H9 (cell line): ENCODE measurements around the gene NAXD. TPM values are rescaled to one million over a fixed set of nuclear protein-coding genes. Genes with fewer than 3 reads are reported as not detected.

Experiments
- DNase-seq: peaks from one replicate; pipeline ENCODE4 v3.0.0-alpha.2; 2017
- H2AFZ ChIP-seq: one replicate; pipeline ENCODE4 v1.6.1; 2013; ENCODE audit warnings: mild to moderate bottlenecking, low read length, control low read depth, moderate library complexity
- H2AK5ac ChIP-seq: 2 replicates; pipeline ENCODE4 v1.6.1; 2013; ENCODE audit warnings: low read length, control low read depth, mixed read lengths; ENCODE audit not compliant: insufficient read length
- H2BK120ac ChIP-seq: one replicate; pipeline ENCODE4 v1.6.1; 2013; ENCODE audit warnings: low read depth, mild to moderate bottlenecking, low read length, control low read depth, inconsistent platforms; ENCODE audit not compliant: poor library complexity, severe bottlenecking
- H2BK12ac ChIP-seq: 2 replicates; pipeline ENCODE4 v1.6.1; 2013; ENCODE audit warnings: low read length, control low read depth, mixed read lengths, low read depth; ENCODE audit not compliant: insufficient read length
- H2BK15ac ChIP-seq: 2 replicates; pipeline ENCODE4 v1.6.1; 2013; ENCODE audit warnings: low read depth, low read length, control low read depth
- H2BK20ac ChIP-seq: one replicate; pipeline ENCODE4 v1.6.1; 2013; ENCODE audit warnings: low read depth, mild to moderate bottlenecking, low read length, control low read depth, inconsistent platforms; ENCODE audit not compliant: poor library complexity, severe bottlenecking
- H2BK5ac ChIP-seq: 2 replicates; pipeline ENCODE4 v1.6.1; 2013; ENCODE audit warnings: low read length, control low read depth, mixed read lengths; ENCODE audit not compliant: insufficient read length
- H3K14ac ChIP-seq: 2 replicates; pipeline ENCODE4 v1.6.1; 2013; ENCODE audit warnings: low read length, control low read depth; ENCODE audit not compliant: insufficient read depth
- H3K18ac ChIP-seq: 2 replicates; pipeline ENCODE4 v1.6.1; 2013; ENCODE audit warnings: low read depth, mild to moderate bottlenecking, mixed read lengths, low read length, control low read depth; ENCODE audit not compliant: insufficient read length
- H3K23ac ChIP-seq: 2 replicates; pipeline ENCODE4 v1.6.1; 2013; ENCODE audit warnings: low read length, control low read depth, mixed read lengths, low read depth; ENCODE audit not compliant: insufficient read length
- H3K23me2 ChIP-seq: 2 replicates; pipeline ENCODE4 v1.6.1; 2013; ENCODE audit warnings: low read depth, mild to moderate bottlenecking, mixed read lengths, low read length, control low read depth; ENCODE audit not compliant: insufficient read length, poor library complexity, severe bottlenecking
- H3K27ac ChIP-seq: 2 replicates; pipeline ENCODE4 v1.5.1; 2013; ENCODE audit warnings: low read length, control low read depth, mixed read lengths, low read depth; ENCODE audit not compliant: insufficient read length
- H3K27me3 ChIP-seq: 2 replicates; pipeline ENCODE4 v1.6.1; 2013; ENCODE audit warnings: low read length, control low read depth, inconsistent platforms; ENCODE audit not compliant: insufficient read depth
- H3K4ac ChIP-seq: 2 replicates; pipeline ENCODE4 v1.6.1; 2013; ENCODE audit warnings: low read depth, mild to moderate bottlenecking, control low read depth, inconsistent platforms, low read length, moderate library complexity
- H3K4me1 ChIP-seq: 2 replicates; pipeline ENCODE4 v1.6.1; 2013; ENCODE audit warnings: low read length, control low read depth, inconsistent platforms; ENCODE audit not compliant: insufficient read depth
- H3K4me2 ChIP-seq: 2 replicates; pipeline ENCODE4 v1.6.1; 2013; ENCODE audit warnings: low read length, control low read depth, mixed read lengths; ENCODE audit not compliant: insufficient read length, insufficient read depth
- H3K56ac ChIP-seq: 2 replicates; pipeline ENCODE4 v1.6.1; 2013; ENCODE audit warnings: low read depth, mild to moderate bottlenecking, mixed read lengths, low read length, control low read depth; ENCODE audit not compliant: insufficient read length
- H3K79me1 ChIP-seq: 2 replicates; pipeline ENCODE4 v1.6.1; 2013; ENCODE audit warnings: low read depth, mild to moderate bottlenecking, moderate library complexity, low read length, control low read depth, inconsistent platforms; ENCODE audit not compliant: insufficient read depth, poor library complexity, severe bottlenecking
- H3K79me2 ChIP-seq: 2 replicates; pipeline ENCODE4 v1.6.1; 2013; ENCODE audit warnings: low read length, control low read depth, inconsistent platforms; ENCODE audit not compliant: insufficient read depth
- H3K9ac ChIP-seq: 2 replicates; pipeline ENCODE4 v1.6.1; 2013; ENCODE audit warnings: low read length, control low read depth, mixed read lengths; ENCODE audit not compliant: insufficient read length; ENCODE audit errors: extremely low read depth
- H3K9me3 ChIP-seq: one replicate; pipeline ENCODE4 v1.6.1; 2013; ENCODE audit warnings: low read depth, low read length, inconsistent platforms; ENCODE audit not compliant: control insufficient read depth
- H3T11ph ChIP-seq: one replicate; pipeline ENCODE4 v1.6.1; 2013; ENCODE audit warnings: mild to moderate bottlenecking, low read length, control low read depth, inconsistent platforms
- H4K20me1 ChIP-seq: one replicate; pipeline ENCODE4 v1.6.1; 2013; ENCODE audit not compliant: control insufficient read depth, insufficient read length, insufficient read depth
- H4K5ac ChIP-seq: 2 replicates; pipeline ENCODE4 v1.6.1; 2013; ENCODE audit warnings: low read depth, mild to moderate bottlenecking, mixed read lengths, low read length, control low read depth; ENCODE audit not compliant: insufficient read length
- H4K8ac ChIP-seq: replicated peaks from 2 replicates; pipeline ENCODE4 v1.6.1; 2013; ENCODE audit warnings: low read length, control low read depth, mixed read lengths, low read depth; ENCODE audit not compliant: insufficient read length
- H4K91ac ChIP-seq: 2 replicates; pipeline ENCODE4 v1.6.1; 2013; ENCODE audit warnings: low read depth, mild to moderate bottlenecking, moderate library complexity, mixed read lengths, low read length, control low read depth; ENCODE audit not compliant: insufficient read length
- H3K27ac Mint-ChIP-seq, 3 experiments: 2 replicates in 2 of 3; 3 replicates in 1 of 3; pipeline ENCODE4 v1.8.0; 2020 to 2021; ENCODE audit warnings: mixed read lengths in 3 of 3, mild to moderate bottlenecking in 1 of 3, moderate library complexity in 1 of 3
- H3K27me3 Mint-ChIP-seq: 2 replicates; pipeline ENCODE4 v1.8.0; 2021; ENCODE audit warnings: low read depth, mild to moderate bottlenecking, moderate library complexity, mixed read lengths
- H3K36me3 Mint-ChIP-seq, 3 experiments: 2 replicates in 2 of 3; 3 replicates in 1 of 3; pipeline ENCODE4 v1.8.0; 2020 to 2021; ENCODE audit warnings: low read depth in 3 of 3, mixed read lengths in 3 of 3; ENCODE audit not compliant: insufficient read depth in 1 of 3
- H3K4me1 Mint-ChIP-seq, 2 experiments: 2 replicates each; pipeline ENCODE4 v1.8.0; 2020; ENCODE audit warnings: mixed read lengths in 2 of 2
- H3K4me3 Mint-ChIP-seq, 2 experiments: 2 replicates in 1 of 2; 3 replicates in 1 of 2; pipeline ENCODE4 v1.8.0; 2020 to 2021; ENCODE audit warnings: mild to moderate bottlenecking in 2 of 2, mixed read lengths in 2 of 2, moderate library complexity in 1 of 2
- H3K9me3 Mint-ChIP-seq, 2 experiments: 2 replicates in 1 of 2; 3 replicates in 1 of 2; pipeline ENCODE4 v1.8.0; 2020; ENCODE audit warnings: mild to moderate bottlenecking in 2 of 2, mixed read lengths in 2 of 2, moderate library complexity in 1 of 2
- WGBS: extraction: QIAGEN DNeasy Blood & Tissue Kit; methylation state at CpG from one replicate; pipeline ENCODE4 v1.1.7; 2013; ENCODE audit warnings: missing lambda C conversion rate, low lambda C conversion rate, mixed read lengths; ENCODE audit not compliant: insufficient read length; ENCODE audit errors: extremely low coverage; 5-methylcytosine and 5-hydroxymethylcytosine counted together
- total RNA-seq: library from RNA; stranded (reverse); gene quantifications from 2 replicates; pipeline ENCODE4 v1.2.1, GENCODE V29; 2021
- TF ChIP-seq, protein P1 (sequence below): fragments of 200-600 bp; sonication (generic); conservative IDR thresholded peaks from 3 replicates; pipeline ENCODE4 v1.8.0; 2021; ENCODE audit warnings: antibody characterized with exemption, mild to moderate bottlenecking

The NAXD gene
- total RNA-seq, 1 experiment from 2014 or later, result 25.5 TPM

DNA sequence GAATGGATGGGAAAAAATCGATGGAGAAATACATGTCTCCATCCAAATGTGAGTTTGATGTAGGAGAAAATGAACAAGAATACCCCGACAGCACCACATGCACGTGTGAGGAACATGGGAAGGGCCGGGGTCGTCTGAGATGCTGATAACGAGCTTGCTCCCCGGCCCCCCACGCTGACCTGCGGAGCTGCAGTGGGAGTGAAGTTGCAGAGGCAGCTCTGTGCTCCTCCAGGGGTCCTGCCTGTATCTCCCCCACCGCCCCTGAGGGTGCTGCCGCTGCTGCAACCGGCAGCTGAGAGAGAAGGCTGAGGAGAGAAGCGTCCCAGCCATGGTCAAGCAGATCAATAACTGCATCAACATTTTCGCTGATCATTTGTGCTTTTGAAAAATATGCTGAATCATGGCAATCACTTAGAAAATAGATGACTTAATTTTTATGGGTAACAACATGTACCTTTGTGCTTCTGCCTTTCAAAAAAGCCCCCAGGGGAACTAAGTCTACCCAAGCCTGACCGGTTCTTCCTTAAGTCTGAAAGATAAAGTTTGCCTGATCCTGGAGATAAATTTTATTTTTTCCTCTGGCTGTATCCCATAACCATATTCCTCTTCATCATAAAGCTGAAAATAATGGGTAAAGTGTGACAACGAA is 18.2 kb upstream of the NAXD start:
- Histone ChIP-seq H3K23ac (no peak overlapping the region), H2BK20ac (no peak overlapping the region), H3K9ac (no peak overlapping the region), H2BK5ac (no peak overlapping the region), H3K9me3 (no peaks in the 10 kb centered on the region), H3K23me2 (no peaks in the 10 kb centered on the region), H2AK5ac (no peak overlapping the region), H2BK12ac (no peak overlapping the region), H3K79me1 (no peaks in the 10 kb centered on the region), H3K4ac (no peak overlapping the region), H4K8ac (no peak overlapping the region), H4K91ac (no peak overlapping the region), H3K14ac (no peak overlapping the region), H3K79me2 (no peaks in the 10 kb centered on the region), H3K4me2 (no peak overlapping the region), H3T11ph (no peak overlapping the region), H2BK120ac (no peak overlapping the region), H3K27ac (no peak overlapping the region), H3K4me1 (no peaks in the 10 kb centered on the region), H4K5ac (no peak overlapping the region), H3K56ac (no peak overlapping the region), H2BK15ac (no peak overlapping the region), H3K27me3 (no peaks in the 10 kb centered on the region), H2AFZ (no peak overlapping the region), H3K18ac (no peak overlapping the region), H4K20me1 (no peaks in the 10 kb centered on the region)
- peaks cover 2% of the 10 kb centered on the region; the same call in 1 of the 2 replicates for H3K27me3 Mint-ChIP-seq
- no peaks in the 10 kb centered on the region for H3K36me3 Mint-ChIP-seq
- DNase-seq, result no peak
- TF ChIP-seq, protein P1, sequence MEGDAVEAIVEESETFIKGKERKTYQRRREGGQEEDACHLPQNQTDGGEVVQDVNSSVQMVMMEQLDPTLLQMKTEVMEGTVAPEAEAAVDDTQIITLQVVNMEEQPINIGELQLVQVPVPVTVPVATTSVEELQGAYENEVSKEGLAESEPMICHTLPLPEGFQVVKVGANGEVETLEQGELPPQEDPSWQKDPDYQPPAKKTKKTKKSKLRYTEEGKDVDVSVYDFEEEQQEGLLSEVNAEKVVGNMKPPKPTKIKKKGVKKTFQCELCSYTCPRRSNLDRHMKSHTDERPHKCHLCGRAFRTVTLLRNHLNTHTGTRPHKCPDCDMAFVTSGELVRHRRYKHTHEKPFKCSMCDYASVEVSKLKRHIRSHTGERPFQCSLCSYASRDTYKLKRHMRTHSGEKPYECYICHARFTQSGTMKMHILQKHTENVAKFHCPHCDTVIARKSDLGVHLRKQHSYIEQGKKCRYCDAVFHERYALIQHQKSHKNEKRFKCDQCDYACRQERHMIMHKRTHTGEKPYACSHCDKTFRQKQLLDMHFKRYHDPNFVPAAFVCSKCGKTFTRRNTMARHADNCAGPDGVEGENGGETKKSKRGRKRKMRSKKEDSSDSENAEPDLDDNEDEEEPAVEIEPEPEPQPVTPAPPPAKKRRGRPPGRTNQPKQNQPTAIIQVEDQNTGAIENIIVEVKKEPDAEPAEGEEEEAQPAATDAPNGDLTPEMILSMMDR, result no peak
- no peak overlapping the region for H3K27ac Mint-ChIP-seq
- no CpG with 5 or more reads among the region's 16 CpGs for WGBS
- no peaks in the 10 kb centered on the region for H3K9me3 Mint-ChIP-seq
- H3K4me1 Mint-ChIP-seq, result peaks cover 4 to 11% of the 10 kb centered on the region in 2 experiments; a peak in 3 of 4 replicates
- H3K4me3 Mint-ChIP-seq, result no peak overlapping the region
